GM21576 (cell line): Measurements from ENCODE around the gene DEAF1.

Experiments used
- ATAC-seq: cut with Tn5 transposase; IDR thresholded peaks from one replicate; pipeline ENCODE4 v1.9.1; 2021; ENCODE audit warnings: mild to moderate bottlenecking, moderate library complexity; ENCODE audit not compliant: unreplicated experiment

The DEAF1 gene

GRCh38 chr11:614623-615503 lies 80.2 kb downstream of the DEAF1 start:
- ATAC-seq: no peak

- ATAC-seq: no peak
Measured at GRCh38 chr11:614021-614622, 80.9 kb downstream of the DEAF1 start.

GRCh38 chr11:613369-613968 lies 81.6 kb downstream of the DEAF1 start:
- ATAC-seq: no peak

GRCh38 chr11:612961-613300 lies 82.1 kb downstream of the DEAF1 start:
- ATAC-seq: no peak

GRCh38 chr11:612201-612960 lies 82.6 kb downstream of the DEAF1 start:
- ATAC-seq: no peak

GRCh38 chr11:611001-611996 lies 83.7 kb downstream of the DEAF1 start:
- ATAC-seq: no peak

- ATAC-seq: no peak
Measured at GRCh38 chr11:610146-610801, 84.7 kb downstream of the DEAF1 start.

GRCh38 chr11:609341-609811 lies 85.6 kb downstream of the DEAF1 start:
- no peak for ATAC-seq

- ATAC-seq: no peak
Measured at GRCh38 chr11:608791-609251, 86.2 kb downstream of the DEAF1 start.

- ATAC-seq: no peak
Measured at GRCh38 chr11:607971-608659, 86.9 kb downstream of the DEAF1 start.

- ATAC-seq: no peak
Measured at GRCh38 chr11:607020-607780, 87.8 kb downstream of the DEAF1 start.

- no peak for ATAC-seq
Measured at GRCh38 chr11:606245-606644, 88.8 kb downstream of the DEAF1 start.

- ATAC-seq: no peak
Measured at GRCh38 chr11:605286-606129, 89.5 kb downstream of the DEAF1 start.

- ATAC-seq: no peak
Measured at GRCh38 chr11:603154-603553, 91.9 kb downstream of the DEAF1 start.

- ATAC-seq: no peak
Measured at GRCh38 chr11:601573-602245, 93.3 kb downstream of the DEAF1 start.

- ATAC-seq: no peak
Measured at GRCh38 chr11:598005-598680, 96.9 kb downstream of the DEAF1 start.
